GM12878 (cell line): ENCODE results near the gene CUZD1. TPM values are rescaled to one million over a fixed set of nuclear protein-coding genes. Genes with fewer than 3 reads are reported as not detected.

Experiments
- ATAC-seq: fragments of 200-7000 bp; cut with Tn5 transposase; 3 replicates; pipeline ENCODE4 v1.9.1; 2020; ENCODE audit warnings: mild to moderate bottlenecking, moderate library complexity
- BruUV-seq: library from RNA; stranded (reverse); fragments of 400-500 nt; replicated peaks from 2 replicates; lab custom pipeline; 2021; lab: Mats Ljungman, UMichigan
- CTCF ChIA-PET: fragments of 300-600 bp; sonication (Branson Sonifier 250); formaldehyde crosslinking; extraction: SDS; loops from one replicate; lab custom pipeline; 2021; ENCODE audit warnings: inconsistent platforms; lab: Yijun Ruan, JAX
- POLR2A ChIA-PET: fragments of 350-600 bp; formaldehyde crosslinking; extraction: SDS; loops from one replicate; lab custom pipeline; 2021; ENCODE audit warnings: inconsistent platforms; lab: Charles Lee
- RAD21 ChIA-PET: fragments of 300-600 bp; sonication (Branson Sonifier 250); formaldehyde crosslinking; loops from one replicate; lab custom pipeline; 2023; ENCODE audit warnings: antibody characterized with exemption; ENCODE audit not compliant: unreplicated experiment; lab: Charles Lee
- SMC1A ChIA-PET: fragments of 300-600 bp; sonication (Branson Sonifier 250); formaldehyde crosslinking; loops from one replicate; lab custom pipeline; 2023; ENCODE audit not compliant: unreplicated experiment, uncharacterized antibody; lab: Charles Lee
- DNase-seq: peaks from one replicate; pipeline ENCODE4 v3.0.0-alpha.2; 2011; ENCODE audit warnings: low read depth, low spot score
- FAIRE-seq: peaks from 3 replicates; lab custom pipeline; 2011; peaks lifted over from hg19 to GRCh38; lab: Jason Lieb, UNC
- H2AFZ ChIP-seq: 2 replicates; pipeline ENCODE4 v1.6.0; 2011; ENCODE audit warnings: low read depth, low read length, control low read depth; ENCODE audit not compliant: control insufficient read depth
- H3K27ac ChIP-seq: 2 replicates; pipeline ENCODE4 v1.5.1; 2011; ENCODE audit warnings: control low read depth; ENCODE audit not compliant: control insufficient read depth, insufficient read depth
- H3K27me3 ChIP-seq, 2 experiments: replicated peaks in 1 of 2; 2 replicates each; pipeline versions ENCODE4 v1.6.0 to v1.6.1; 2011; ENCODE audit warnings: low read length in 1 of 2; ENCODE audit not compliant: control insufficient read depth in 2 of 2, insufficient read depth in 2 of 2
- H3K36me3 ChIP-seq, 2 experiments: 2 replicates each; pipeline ENCODE4 v1.5.1; 2011; ENCODE audit warnings: low read length in 1 of 2; ENCODE audit not compliant: control insufficient read depth in 2 of 2, insufficient read depth in 2 of 2
- H3K4me1 ChIP-seq: 2 replicates; pipeline ENCODE4 v1.6.1; 2011; ENCODE audit warnings: mild to moderate bottlenecking, low read length, moderate library complexity, mixed read lengths; ENCODE audit not compliant: control insufficient read depth, insufficient read depth
- H3K4me2 ChIP-seq: 2 replicates; pipeline ENCODE4 v1.6.0; 2011; ENCODE audit warnings: control low read depth; ENCODE audit not compliant: control insufficient read depth, insufficient read depth
- H3K4me3 ChIP-seq: fragments of 200-600 bp; sonication (generic); 2 replicates; pipeline ENCODE4 v1.5.1; 2016
- H3K79me2 ChIP-seq: 2 replicates; pipeline ENCODE4 v1.6.0; 2011; ENCODE audit warnings: low read length; ENCODE audit not compliant: control insufficient read depth, insufficient read depth
- H3K9ac ChIP-seq: 2 replicates; pipeline ENCODE4 v1.8.0; 2011; ENCODE audit warnings: low read length, control low read depth, mixed read lengths; ENCODE audit not compliant: control insufficient read depth, insufficient read depth
- H3K9me3 ChIP-seq: replicated peaks from 3 replicates; pipeline ENCODE4 v1.5.1; 2011; ENCODE audit warnings: mild to moderate bottlenecking, low read length; ENCODE audit not compliant: control insufficient read depth, insufficient read depth
- H4K20me1 ChIP-seq: 2 replicates; pipeline ENCODE4 v1.6.0; 2011; ENCODE audit not compliant: control insufficient read depth, insufficient read depth
- CREM ChIP-seq: IDR thresholded peaks from 2 replicates; pipeline ENCODE4 v1.6.1; 2014; ENCODE audit warnings: antibody characterized with exemption, low read depth
- HDGF ChIP-seq: fragments of 450-650 bp; IDR thresholded peaks from 2 replicates; pipeline ENCODE4 v1.6.1; 2016; ENCODE audit warnings: antibody characterized with exemption
- MTA2 ChIP-seq: fragments of 450-650 bp; IDR thresholded peaks from 2 replicates; pipeline ENCODE4 v1.6.1; 2016; ENCODE audit warnings: low read depth, mild to moderate bottlenecking, moderate library complexity
- NRF1 ChIP-seq: conservative IDR thresholded peaks from 2 replicates; pipeline ENCODE4 v1.6.1; 2011; ENCODE audit warnings: mild to moderate bottlenecking, low read depth, low read length, improper control_type of control experiment
- RAD21 ChIP-seq: IDR thresholded peaks from 2 replicates; pipeline ENCODE4 v1.6.1; 2011; ENCODE audit warnings: mild to moderate bottlenecking, low read depth, low read length, moderate library complexity; ENCODE audit not compliant: insufficient read depth
- RBBP5 ChIP-seq: fragments of 200-600 bp; sonication (generic); conservative IDR thresholded peaks from 2 replicates; pipeline ENCODE4 v1.6.1; 2016
- SPI1 ChIP-seq: IDR thresholded peaks from 2 replicates; pipeline ENCODE4 v1.6.1; 2011; ENCODE audit warnings: low read depth, mild to moderate bottlenecking, low read length, moderate library complexity, borderline replicate concordance; ENCODE audit not compliant: insufficient read depth
- STAT3 ChIP-seq: IDR thresholded peaks from 2 replicates; pipeline ENCODE4 v1.6.1; 2011; ENCODE audit warnings: low read depth, low read length, improper control_type of control experiment
- SUZ12 ChIP-seq: fragments of 200-600 bp; sonication (generic); IDR thresholded peaks from one replicate; pipeline ENCODE4 v1.6.1; 2018; ENCODE audit warnings: antibody characterized with exemption, mild to moderate bottlenecking; ENCODE audit not compliant: unreplicated experiment
- TBL1XR1 ChIP-seq: IDR thresholded peaks from 2 replicates; pipeline ENCODE4 v1.6.1; 2012; ENCODE audit warnings: low read depth, low read length, improper control_type of control experiment
- WRNIP1 ChIP-seq: IDR thresholded peaks from 2 replicates; pipeline ENCODE4 v1.6.1; 2011; ENCODE audit warnings: low read depth, low read length, improper control_type of control experiment, borderline replicate concordance
- YBX1 ChIP-seq: fragments of 450-650 bp; IDR thresholded peaks from 2 replicates; pipeline ENCODE4 v1.6.1; 2016; ENCODE audit warnings: antibody characterized with exemption
- ZNF24 ChIP-seq: fragments of 450-650 bp; IDR thresholded peaks from 2 replicates; pipeline ENCODE4 v1.6.1; 2017; ENCODE audit warnings: antibody characterized with exemption, mild to moderate bottlenecking
- ZNF622 ChIP-seq: fragments of 450-650 bp; IDR thresholded peaks from 2 replicates; pipeline ENCODE4 v1.6.1; 2017; ENCODE audit warnings: mild to moderate bottlenecking, inconsistent platforms
- WGBS: methylation state at CpG from one replicate; pipeline ENCODE4 v1.1.6; 2016; ENCODE audit warnings: low lambda C conversion rate; ENCODE audit not compliant: insufficient replicate concordance, insufficient coverage; ENCODE audit errors: missing lambda C conversion rate; 5-methylcytosine and 5-hydroxymethylcytosine counted together
- in situ Hi-C: fragments of 300-500 bp; cut with MboI; formaldehyde crosslinking; loops from 9 replicates; pipeline ENCODE4 v1.14.3; 2018; ENCODE audit warnings: mixed read lengths
- intact Hi-C: fragments of 100-400 bp; cut with micrococcal nuclease; formaldehyde crosslinking; loops from one replicate; pipeline ENCODE4 v1.14.2; 2022; ENCODE audit not compliant: unreplicated experiment
- polyA plus RNA-seq, 11 experiments: library from polyadenylated mRNA; depleted of rRNA in 4 of 11; unstranded in 6 of 11; stranded (reverse) in 5 of 11; fragments of >200 nt; fragmentation: Nextera tagmentation in 4 of 11; fragmentation: Illumina TruSeq in 1 of 11; extraction: Ambion mirVana in 4 of 11; extraction: Trizol in 1 of 11; gene quantifications; 1 replicate in 1 of 11; 2 replicates in 10 of 11; pipeline versions ENCODE4 v1.2.1 to v1.2.3, GENCODE V29; 2011 to 2016; ENCODE audit warnings: inconsistent platforms in 2 of 11, missing spikeins in 2 of 11, low read depth in 1 of 11
- total RNA-seq, 4 experiments: library from RNA; depleted of rRNA in 3 of 4; stranded (reverse); fragments of >200 nt in 3 of 4; fragmentation: Illumina TruSeq in 1 of 4; extraction: Trizol in 1 of 4; gene quantifications; 2 replicates each; pipeline versions ENCODE4 v1.2.1 to v1.2.3, GENCODE V29; 2013 to 2021
- TF ChIP-seq, protein P1 (sequence below): IDR thresholded peaks from 2 replicates; pipeline ENCODE4 v1.6.1; 2011; ENCODE audit warnings: low read depth, mild to moderate bottlenecking, low read length, moderate library complexity, borderline replicate concordance; ENCODE audit errors: extremely low read depth
- TF ChIP-seq, protein P2 (sequence below): fragments of 450-650 bp; IDR thresholded peaks from 2 replicates; pipeline ENCODE4 v1.6.1; 2014; ENCODE audit warnings: mild to moderate bottlenecking

CUZD1 gene
- total and polyA plus RNA-seq, 10 of the 15 experiments (the other 5 are each of a cell fraction or from before 2014, with no cell fraction given): 0.66 to 2.3 (median 1.5) TPM

DNA sequence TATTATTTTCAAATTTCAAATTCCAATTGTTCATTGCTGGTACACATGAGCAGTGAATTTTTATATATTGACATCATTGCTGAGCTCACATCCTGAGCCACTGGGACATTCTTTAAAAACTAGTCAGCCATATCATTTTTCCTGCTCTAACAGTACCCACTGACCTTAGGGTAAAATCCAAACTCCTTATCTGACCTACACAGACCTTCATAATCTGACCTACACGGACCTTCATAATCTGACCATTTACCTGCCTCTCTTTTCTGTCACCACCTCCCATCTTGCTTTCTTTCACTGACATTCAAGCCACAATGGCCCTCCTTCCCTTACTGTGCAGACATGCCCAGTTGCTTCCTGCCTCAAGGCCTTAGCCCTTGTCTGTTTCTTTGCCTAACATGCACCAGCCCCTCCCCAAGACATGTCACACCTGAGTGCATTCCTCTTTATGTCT is 16.1 kb upstream of the CUZD1 start:
- no peak for DNase-seq
- H3K36me3 ChIP-seq: peaks cover 0 to 2% of the 10 kb centered on the region in 2 experiments; a peak in 2 of 4 replicates
- POLR2A ChIA-PET: no interaction called here
- SMC1A ChIA-PET: no interaction called here
- RAD21 ChIA-PET: no interaction called here
- intact Hi-C loops: no loop called here
- CTCF ChIA-PET: no interaction called here
- no peak overlapping the region for H2AFZ ChIP-seq
- no peaks in the 10 kb centered on the region for H3K9me3 ChIP-seq
- TF ChIP-seq MTA2: no peak
- TF ChIP-seq RBBP5: no peak
- no peak for TF ChIP-seq ZNF622
- TF ChIP-seq, protein P1, sequence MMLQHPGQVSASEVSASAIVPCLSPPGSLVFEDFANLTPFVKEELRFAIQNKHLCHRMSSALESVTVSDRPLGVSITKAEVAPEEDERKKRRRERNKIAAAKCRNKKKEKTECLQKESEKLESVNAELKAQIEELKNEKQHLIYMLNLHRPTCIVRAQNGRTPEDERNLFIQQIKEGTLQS: no peak
- no peak for TF ChIP-seq YBX1
- TF ChIP-seq, protein P2, sequence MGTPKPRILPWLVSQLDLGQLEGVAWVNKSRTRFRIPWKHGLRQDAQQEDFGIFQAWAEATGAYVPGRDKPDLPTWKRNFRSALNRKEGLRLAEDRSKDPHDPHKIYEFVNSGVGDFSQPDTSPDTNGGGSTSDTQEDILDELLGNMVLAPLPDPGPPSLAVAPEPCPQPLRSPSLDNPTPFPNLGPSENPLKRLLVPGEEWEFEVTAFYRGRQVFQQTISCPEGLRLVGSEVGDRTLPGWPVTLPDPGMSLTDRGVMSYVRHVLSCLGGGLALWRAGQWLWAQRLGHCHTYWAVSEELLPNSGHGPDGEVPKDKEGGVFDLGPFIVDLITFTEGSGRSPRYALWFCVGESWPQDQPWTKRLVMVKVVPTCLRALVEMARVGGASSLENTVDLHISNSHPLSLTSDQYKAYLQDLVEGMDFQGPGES: no peak
- TF ChIP-seq RAD21: no peak
- TF ChIP-seq CREM: no peak
- no peak for TF ChIP-seq SUZ12
- no peak for TF ChIP-seq HDGF
- TF ChIP-seq WRNIP1: no peak
- TF ChIP-seq NRF1: no peak
- TF ChIP-seq SPI1: no peak
- TF ChIP-seq ZNF24: no peak
- TF ChIP-seq TBL1XR1: no peak
- TF ChIP-seq STAT3: no peak
- H3K79me2 ChIP-seq: peaks cover 7% of the 10 kb centered on the region
- no peak overlapping the region for H3K4me3 ChIP-seq
- no peaks in the 10 kb centered on the region for H3K27me3 ChIP-seq
- 83% methylated on average over 1 of the region's 1 CpG for WGBS
- in situ Hi-C loops: no loop called here
- no peaks in the 10 kb centered on the region for H3K4me1 ChIP-seq
- H4K20me1 ChIP-seq: no peaks in the 10 kb centered on the region
- no peak overlapping the region for H3K27ac ChIP-seq
- ATAC-seq: no peak
- FAIRE-seq: no peak
- no peak overlapping the region for H3K4me2 ChIP-seq
- no TSS peak for BruUV-seq
- no peak overlapping the region for H3K9ac ChIP-seq
